Gastroesophageal sphincter (tissue), 3 donors: ENCODE data around the gene AGBL4.

Experiments
- CTCF ChIP-seq, 4 experiments: fragments of 200-600 bp in 2 of 4; fragments of 450-650 bp in 2 of 4; sonication (generic) in 1 of 4; IDR thresholded peaks; one replicate each; pipeline ENCODE4 v1.5.1; 2017 to 2019; ENCODE audit warnings: antibody characterized with exemption in 4 of 4, mild to moderate bottlenecking in 2 of 4, moderate library complexity in 2 of 4
- EP300 ChIP-seq: sonication (generic); formaldehyde crosslinking; IDR thresholded peaks from one replicate; pipeline ENCODE4 v1.6.1; 2017; ENCODE audit warnings: antibody characterized with exemption, mild to moderate bottlenecking
- POLR2A ChIP-seq, 2 donors: fragments of 450-650 bp; IDR thresholded peaks; one replicate each; pipeline ENCODE4 v1.6.1; 2017; ENCODE audit warnings: antibody characterized with exemption in 2 of 2, mild to moderate bottlenecking in 2 of 2, moderate library complexity in 1 of 2

DNA sequence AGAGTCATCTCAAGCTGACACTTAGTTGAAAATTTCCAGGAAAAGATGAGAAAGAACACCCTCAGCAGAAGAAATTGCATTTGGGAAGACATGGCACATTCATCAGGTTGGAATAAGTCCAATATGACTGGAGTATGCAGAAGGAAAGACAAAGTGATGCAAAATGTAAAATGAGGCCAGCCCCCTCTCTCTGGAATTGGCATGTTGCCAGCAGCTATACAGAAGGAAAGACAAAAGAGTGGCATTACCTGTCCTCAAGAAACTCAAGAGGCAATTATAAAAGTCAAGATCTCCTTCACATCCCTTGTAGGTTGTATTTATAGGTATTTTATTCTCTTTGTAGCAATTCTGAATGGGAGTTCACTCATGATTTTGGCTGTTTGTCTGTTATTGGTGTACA lies 426.3 kb downstream of the AGBL4 start:
- TF ChIP-seq CTCF (IDR thresholded peaks at IDR 0.05) (no peak), EP300 (no peak), POLR2A (IDR thresholded peaks at IDR 0.05) (no peak)
